H9 (cell line): ENCODE measurements around the gene ZSWIM1. TPM values are rescaled to one million over a fixed set of nuclear protein-coding genes. Genes with fewer than 3 reads are reported as not detected.

Source experiments
- DNase-seq: peaks from one replicate; pipeline ENCODE4 v3.0.0-alpha.2; 2017
- H2AFZ ChIP-seq: one replicate; pipeline ENCODE4 v1.6.1; 2013; ENCODE audit warnings: mild to moderate bottlenecking, low read length, control low read depth, moderate library complexity
- H2AK5ac ChIP-seq: 2 replicates; pipeline ENCODE4 v1.6.1; 2013; ENCODE audit warnings: low read length, control low read depth, mixed read lengths; ENCODE audit not compliant: insufficient read length
- H2BK120ac ChIP-seq: one replicate; pipeline ENCODE4 v1.6.1; 2013; ENCODE audit warnings: low read depth, mild to moderate bottlenecking, low read length, control low read depth, inconsistent platforms; ENCODE audit not compliant: poor library complexity, severe bottlenecking
- H2BK12ac ChIP-seq: 2 replicates; pipeline ENCODE4 v1.6.1; 2013; ENCODE audit warnings: low read length, control low read depth, mixed read lengths, low read depth; ENCODE audit not compliant: insufficient read length
- H2BK15ac ChIP-seq: 2 replicates; pipeline ENCODE4 v1.6.1; 2013; ENCODE audit warnings: low read depth, low read length, control low read depth
- H2BK20ac ChIP-seq: one replicate; pipeline ENCODE4 v1.6.1; 2013; ENCODE audit warnings: low read depth, mild to moderate bottlenecking, low read length, control low read depth, inconsistent platforms; ENCODE audit not compliant: poor library complexity, severe bottlenecking
- H2BK5ac ChIP-seq: 2 replicates; pipeline ENCODE4 v1.6.1; 2013; ENCODE audit warnings: low read length, control low read depth, mixed read lengths; ENCODE audit not compliant: insufficient read length
- H3K14ac ChIP-seq: 2 replicates; pipeline ENCODE4 v1.6.1; 2013; ENCODE audit warnings: low read length, control low read depth; ENCODE audit not compliant: insufficient read depth
- H3K18ac ChIP-seq: 2 replicates; pipeline ENCODE4 v1.6.1; 2013; ENCODE audit warnings: low read depth, mild to moderate bottlenecking, mixed read lengths, low read length, control low read depth; ENCODE audit not compliant: insufficient read length
- H3K23ac ChIP-seq: 2 replicates; pipeline ENCODE4 v1.6.1; 2013; ENCODE audit warnings: low read length, control low read depth, mixed read lengths, low read depth; ENCODE audit not compliant: insufficient read length
- H3K23me2 ChIP-seq: 2 replicates; pipeline ENCODE4 v1.6.1; 2013; ENCODE audit warnings: low read depth, mild to moderate bottlenecking, mixed read lengths, low read length, control low read depth; ENCODE audit not compliant: insufficient read length, poor library complexity, severe bottlenecking
- H3K27ac ChIP-seq: 2 replicates; pipeline ENCODE4 v1.5.1; 2013; ENCODE audit warnings: low read length, control low read depth, mixed read lengths, low read depth; ENCODE audit not compliant: insufficient read length
- H3K27me3 ChIP-seq: 2 replicates; pipeline ENCODE4 v1.6.1; 2013; ENCODE audit warnings: low read length, control low read depth, inconsistent platforms; ENCODE audit not compliant: insufficient read depth
- H3K4ac ChIP-seq: 2 replicates; pipeline ENCODE4 v1.6.1; 2013; ENCODE audit warnings: low read depth, mild to moderate bottlenecking, control low read depth, inconsistent platforms, low read length, moderate library complexity
- H3K4me1 ChIP-seq: 2 replicates; pipeline ENCODE4 v1.6.1; 2013; ENCODE audit warnings: low read length, control low read depth, inconsistent platforms; ENCODE audit not compliant: insufficient read depth
- H3K4me2 ChIP-seq: 2 replicates; pipeline ENCODE4 v1.6.1; 2013; ENCODE audit warnings: low read length, control low read depth, mixed read lengths; ENCODE audit not compliant: insufficient read length, insufficient read depth
- H3K56ac ChIP-seq: 2 replicates; pipeline ENCODE4 v1.6.1; 2013; ENCODE audit warnings: low read depth, mild to moderate bottlenecking, mixed read lengths, low read length, control low read depth; ENCODE audit not compliant: insufficient read length
- H3K79me1 ChIP-seq: 2 replicates; pipeline ENCODE4 v1.6.1; 2013; ENCODE audit warnings: low read depth, mild to moderate bottlenecking, moderate library complexity, low read length, control low read depth, inconsistent platforms; ENCODE audit not compliant: insufficient read depth, poor library complexity, severe bottlenecking
- H3K79me2 ChIP-seq: 2 replicates; pipeline ENCODE4 v1.6.1; 2013; ENCODE audit warnings: low read length, control low read depth, inconsistent platforms; ENCODE audit not compliant: insufficient read depth
- H3K9ac ChIP-seq: 2 replicates; pipeline ENCODE4 v1.6.1; 2013; ENCODE audit warnings: low read length, control low read depth, mixed read lengths; ENCODE audit not compliant: insufficient read length; ENCODE audit errors: extremely low read depth
- H3K9me3 ChIP-seq: one replicate; pipeline ENCODE4 v1.6.1; 2013; ENCODE audit warnings: low read depth, low read length, inconsistent platforms; ENCODE audit not compliant: control insufficient read depth
- H3T11ph ChIP-seq: one replicate; pipeline ENCODE4 v1.6.1; 2013; ENCODE audit warnings: mild to moderate bottlenecking, low read length, control low read depth, inconsistent platforms
- H4K20me1 ChIP-seq: one replicate; pipeline ENCODE4 v1.6.1; 2013; ENCODE audit not compliant: control insufficient read depth, insufficient read length, insufficient read depth
- H4K5ac ChIP-seq: 2 replicates; pipeline ENCODE4 v1.6.1; 2013; ENCODE audit warnings: low read depth, mild to moderate bottlenecking, mixed read lengths, low read length, control low read depth; ENCODE audit not compliant: insufficient read length
- H4K8ac ChIP-seq: replicated peaks from 2 replicates; pipeline ENCODE4 v1.6.1; 2013; ENCODE audit warnings: low read length, control low read depth, mixed read lengths, low read depth; ENCODE audit not compliant: insufficient read length
- H4K91ac ChIP-seq: 2 replicates; pipeline ENCODE4 v1.6.1; 2013; ENCODE audit warnings: low read depth, mild to moderate bottlenecking, moderate library complexity, mixed read lengths, low read length, control low read depth; ENCODE audit not compliant: insufficient read length
- H3K27ac Mint-ChIP-seq, 3 experiments: 2 replicates in 2 of 3; 3 replicates in 1 of 3; pipeline ENCODE4 v1.8.0; 2020 to 2021; ENCODE audit warnings: mixed read lengths in 3 of 3, mild to moderate bottlenecking in 1 of 3, moderate library complexity in 1 of 3
- H3K27me3 Mint-ChIP-seq: 2 replicates; pipeline ENCODE4 v1.8.0; 2021; ENCODE audit warnings: low read depth, mild to moderate bottlenecking, moderate library complexity, mixed read lengths
- H3K36me3 Mint-ChIP-seq, 3 experiments: 2 replicates in 2 of 3; 3 replicates in 1 of 3; pipeline ENCODE4 v1.8.0; 2020 to 2021; ENCODE audit warnings: low read depth in 3 of 3, mixed read lengths in 3 of 3; ENCODE audit not compliant: insufficient read depth in 1 of 3
- H3K4me1 Mint-ChIP-seq, 2 experiments: 2 replicates each; pipeline ENCODE4 v1.8.0; 2020; ENCODE audit warnings: mixed read lengths in 2 of 2
- H3K4me3 Mint-ChIP-seq, 2 experiments: 2 replicates in 1 of 2; 3 replicates in 1 of 2; pipeline ENCODE4 v1.8.0; 2020 to 2021; ENCODE audit warnings: mild to moderate bottlenecking in 2 of 2, mixed read lengths in 2 of 2, moderate library complexity in 1 of 2
- H3K9me3 Mint-ChIP-seq, 2 experiments: 2 replicates in 1 of 2; 3 replicates in 1 of 2; pipeline ENCODE4 v1.8.0; 2020; ENCODE audit warnings: mild to moderate bottlenecking in 2 of 2, mixed read lengths in 2 of 2, moderate library complexity in 1 of 2
- CTCF ChIP-seq: fragments of 200-600 bp; sonication (generic); conservative IDR thresholded peaks from 3 replicates; pipeline ENCODE4 v1.8.0; 2021; ENCODE audit warnings: antibody characterized with exemption, mild to moderate bottlenecking
- WGBS: extraction: QIAGEN DNeasy Blood & Tissue Kit; methylation state at CpG from one replicate; pipeline ENCODE4 v1.1.7; 2013; ENCODE audit warnings: missing lambda C conversion rate, low lambda C conversion rate, mixed read lengths; ENCODE audit not compliant: insufficient read length; ENCODE audit errors: extremely low coverage; 5-methylcytosine and 5-hydroxymethylcytosine counted together
- total RNA-seq: library from RNA; stranded (reverse); gene quantifications from 2 replicates; pipeline ENCODE4 v1.2.1, GENCODE V29; 2021

ZSWIM1 gene
- total RNA-seq, 1 experiment from 2014 or later = 13.0 TPM

GRCh38 chr20:45848969-45849582 is 32.0 kb upstream of the ZSWIM1 start:
- H3K4me3 Mint-ChIP-seq = no peak overlapping the region
- H3K4me2 ChIP-seq = no peak overlapping the region
- peaks cover 21 to 22% of the 10 kb centered on the region in 2 experiments for H3K4me1 Mint-ChIP-seq
- H2BK15ac ChIP-seq = no peak overlapping the region
- H3K4me1 ChIP-seq = 0 out of 2 replicates have a peak, but pooled peaks cover 3% of the 10 kb centered on the region
- no peak overlapping the region for H3K56ac ChIP-seq
- H3K79me1 ChIP-seq = no peaks in the 10 kb centered on the region
- H3K27ac ChIP-seq = no peak overlapping the region
- no peak for DNase-seq
- H3K9me3 ChIP-seq = no peaks in the 10 kb centered on the region
- H2BK120ac ChIP-seq = no peak overlapping the region
- H3K4ac ChIP-seq = no peak overlapping the region
- H3K23ac ChIP-seq = no peak overlapping the region
- TF ChIP-seq CTCF = no peak
- no peaks in the 10 kb centered on the region for H3K79me2 ChIP-seq
- no peak overlapping the region for H3K18ac ChIP-seq
- no peaks in the 10 kb centered on the region for H3K23me2 ChIP-seq
- no peaks in the 10 kb centered on the region for H3K27me3 ChIP-seq
- no peak overlapping the region for H4K91ac ChIP-seq
- no peak overlapping the region for H3T11ph ChIP-seq
- peak overlapping the region in 2 of 3 experiments; percentile 75 to 77; a peak in 2 of 7 replicates for H3K27ac Mint-ChIP-seq
- H3K14ac ChIP-seq = no peak overlapping the region
- H3K27me3 Mint-ChIP-seq = no peaks in the 10 kb centered on the region
- no peak overlapping the region for H2BK5ac ChIP-seq
- H3K9me3 Mint-ChIP-seq = no peaks in the 10 kb centered on the region
- H3K9ac ChIP-seq = no peak overlapping the region
- H2BK20ac ChIP-seq = no peak overlapping the region
- WGBS = no CpG with 5 or more reads among the region's 8 CpGs
- no peaks in the 10 kb centered on the region for H4K20me1 ChIP-seq
- no peak overlapping the region for H2AFZ ChIP-seq
- H4K5ac ChIP-seq = no peak overlapping the region
- H2BK12ac ChIP-seq = no peak overlapping the region
- no peak overlapping the region for H4K8ac ChIP-seq
- no peak overlapping the region for H2AK5ac ChIP-seq
- H3K36me3 Mint-ChIP-seq = peaks cover 8 to 43% (median 39%) of the 10 kb centered on the region in 3 experiments
